Adrenal gland (tissue), 12 donors: Measurements from ENCODE around the gene MRPL44. TPM values are rescaled to one million over a fixed set of nuclear protein-coding genes. Genes with fewer than 3 reads are reported as not detected.

Source experiments
- DNase-seq, 7 donors: peaks; one replicate each; pipeline ENCODE4 v3.0.0-alpha.2; 2019 to 2020
- H3K27ac ChIP-seq, 5 donors: fragments of 200-600 bp; sonication (generic) in 4 of 5; 1 replicate in 3 of 5; 2 replicates in 2 of 5; pipeline versions ENCODE4 v1.5.1 to v1.8.0; 2016 to 2020; ENCODE audit warnings: mild to moderate bottlenecking in 1 of 5
- H3K27me3 ChIP-seq: fragments of 200-600 bp; 2 replicates; pipeline ENCODE4 v1.8.0; 2021
- H3K36me3 ChIP-seq, 2 donors: fragments of 200-600 bp; replicated peaks in 1 of 2; 1 replicate in 1 of 2; 2 replicates in 1 of 2; pipeline versions ENCODE4 v1.5.1 to v1.8.0; 2018 to 2022
- H3K4me1 ChIP-seq, 2 donors: fragments of 200-600 bp; replicated peaks in 1 of 2; 1 replicate in 1 of 2; 2 replicates in 1 of 2; pipeline versions ENCODE4 v1.5.1 to v1.8.0; 2018 to 2021
- H3K4me3 ChIP-seq, 4 donors: fragments of 200-600 bp; sonication (generic) in 3 of 4; one replicate each; pipeline ENCODE4 v1.5.1; 2016 to 2018
- H3K9me3 ChIP-seq, 3 donors: fragments of 200-600 bp; sonication (generic) in 1 of 3; replicated peaks in 1 of 3; 1 replicate in 2 of 3; 2 replicates in 1 of 3; pipeline versions ENCODE4 v1.5.1 to v1.8.0; 2016 to 2021
- POLR2A ChIP-seq, 2 donors: fragments of 450-650 bp; IDR thresholded peaks; one replicate each; pipeline ENCODE4 v1.6.1; 2017; ENCODE audit warnings: antibody characterized with exemption in 2 of 2, mild to moderate bottlenecking in 2 of 2, moderate library complexity in 1 of 2
- WGBS, 4 donors: extraction: QIAGEN DNeasy Blood & Tissue Kit in 2 of 4; methylation state at CpG; one replicate each; pipeline versions ENCODE4 v1.1.5 to v1.1.7; 2013 to 2017; 5-methylcytosine and 5-hydroxymethylcytosine counted together
- intact Hi-C, 2 donors: fragments of 100-400 bp; cut with DNase I; formaldehyde crosslinking; loops; one replicate each; pipeline versions ENCODE4 v1.14.1 to v1.15.0; 2022 to 2023
- polyA plus RNA-seq, 3 donors: library from polyadenylated mRNA; stranded (reverse); fragments of 200-250 nt in 2 of 3; fragments of 350-450 nt in 1 of 3; fragmentation: Illumina TruSeq in 1 of 3; extraction: RNeasy Lipid Tissue Mini Kit (QIAGEN cat#74804) in 1 of 3; gene quantifications; one replicate each; pipeline ENCODE4 v1.2.3, GENCODE V29; 2013 to 2014
- total RNA-seq, 9 donors: library from RNA; depleted of rRNA in 4 of 9; stranded (reverse); fragments of >200 nt in 4 of 9; fragments of 120-200 nt in 1 of 9; fragmentation: NEBNext Ultra II Directional in 1 of 9; extraction: Animal tissue kit (Norgen Biotek cat#: 25700) in 1 of 9; gene quantifications; one replicate each; pipeline versions ENCODE4 v1.1.0 to v1.2.4, GENCODE V29; 2013 to 2023
- TF ChIP-seq, protein P1 (sequence below), 6 experiments: fragments of 450-650 bp in 4 of 6; fragments of 200-600 bp in 2 of 6; sonication (generic) in 1 of 6; IDR thresholded peaks; 1 replicate in 5 of 6; 2 replicates in 1 of 6; pipeline versions ENCODE4 v1.5.1 to v1.8.0; 2016 to 2021; ENCODE audit warnings: antibody characterized with exemption in 6 of 6, mild to moderate bottlenecking in 2 of 6, moderate library complexity in 1 of 6
- donor health status: healthy with polysubstance abuse.
- donor health status: Bipolar disorder and iron deficiency.
- donor health status: DM: yes; HTN: yes; CAD: no.
- donor health status: DM: no; HTN: no; CAD: no.
- donor health status: DM: no; HTN: no; CAD: no.
- donor health status: DM: yes; HTN: yes; CAD: no.

MRPL44 gene
- total and polyA plus RNA-seq, 12 donors, result 11.7 to 99.2 (median 38.0) TPM

DNA sequence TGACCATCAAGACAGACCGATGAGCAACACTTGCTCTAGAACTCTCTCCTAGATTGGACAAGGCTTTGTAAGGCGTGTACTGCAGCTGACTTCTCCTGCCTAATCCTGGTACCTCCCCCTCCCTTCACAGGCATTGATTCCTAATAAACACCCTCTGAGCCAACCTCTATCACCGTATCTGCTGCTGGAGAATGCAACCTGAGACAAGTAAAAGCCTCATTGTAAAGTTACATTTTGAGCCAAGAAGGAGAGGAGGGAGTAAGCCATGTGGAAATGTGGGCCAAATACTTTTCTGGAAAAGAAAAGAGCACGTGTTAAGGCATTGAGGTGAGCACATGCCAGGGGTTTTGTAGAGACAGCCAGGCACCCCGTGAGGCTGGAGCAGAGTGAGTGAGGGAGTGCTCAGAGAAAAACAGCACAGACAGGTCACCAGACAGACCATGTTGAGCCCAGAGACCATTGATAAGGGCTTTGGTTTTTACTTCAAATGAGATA is 9.5 kb upstream of the MRPL44 start:
- intact Hi-C loops, result no loop called here
- 63 to 71% (median 66%) methylated on average over 5 of the region's 5 CpGs for WGBS, 4 donors

DNA sequence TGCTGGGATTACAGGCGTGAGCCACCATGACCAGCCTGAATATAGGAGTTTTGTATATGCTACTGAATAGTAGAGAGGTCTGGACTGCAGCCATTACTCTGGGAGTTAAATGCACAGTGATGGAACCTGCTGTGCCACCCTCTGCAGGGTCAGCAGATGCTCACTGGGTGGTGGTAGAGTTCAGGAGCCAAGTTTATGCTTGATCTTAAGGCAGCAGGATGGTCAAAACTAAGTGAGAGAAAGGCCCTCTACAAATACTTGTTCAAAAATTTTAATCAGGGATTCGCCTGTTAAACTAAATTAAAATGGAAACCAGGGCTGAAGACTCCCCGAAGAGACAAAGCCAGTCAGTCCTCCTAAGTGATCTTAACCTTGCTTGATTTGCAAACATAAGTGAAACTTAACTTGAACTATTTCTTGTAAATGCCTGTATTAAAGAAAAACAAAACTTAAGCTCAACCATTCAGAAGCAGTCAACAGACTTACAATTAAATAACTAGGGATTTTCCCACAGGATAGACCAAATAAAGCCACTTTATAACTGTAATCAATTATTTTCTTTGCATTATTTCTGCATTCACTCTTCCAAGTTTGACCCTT is 7.9 kb upstream of the MRPL44 start:
- H3K9me3 ChIP-seq, result no peaks in the 10 kb centered on the region
- DNase-seq, result no peak
- H3K36me3 ChIP-seq, result no peaks in the 10 kb centered on the region
- intact Hi-C loops, result no loop called here
- H3K27me3 ChIP-seq, result no peaks in the 10 kb centered on the region
- H3K4me1 ChIP-seq, result peaks cover 0 to 9% of the 10 kb centered on the region in 2 donors
- TF ChIP-seq, protein P1, sequence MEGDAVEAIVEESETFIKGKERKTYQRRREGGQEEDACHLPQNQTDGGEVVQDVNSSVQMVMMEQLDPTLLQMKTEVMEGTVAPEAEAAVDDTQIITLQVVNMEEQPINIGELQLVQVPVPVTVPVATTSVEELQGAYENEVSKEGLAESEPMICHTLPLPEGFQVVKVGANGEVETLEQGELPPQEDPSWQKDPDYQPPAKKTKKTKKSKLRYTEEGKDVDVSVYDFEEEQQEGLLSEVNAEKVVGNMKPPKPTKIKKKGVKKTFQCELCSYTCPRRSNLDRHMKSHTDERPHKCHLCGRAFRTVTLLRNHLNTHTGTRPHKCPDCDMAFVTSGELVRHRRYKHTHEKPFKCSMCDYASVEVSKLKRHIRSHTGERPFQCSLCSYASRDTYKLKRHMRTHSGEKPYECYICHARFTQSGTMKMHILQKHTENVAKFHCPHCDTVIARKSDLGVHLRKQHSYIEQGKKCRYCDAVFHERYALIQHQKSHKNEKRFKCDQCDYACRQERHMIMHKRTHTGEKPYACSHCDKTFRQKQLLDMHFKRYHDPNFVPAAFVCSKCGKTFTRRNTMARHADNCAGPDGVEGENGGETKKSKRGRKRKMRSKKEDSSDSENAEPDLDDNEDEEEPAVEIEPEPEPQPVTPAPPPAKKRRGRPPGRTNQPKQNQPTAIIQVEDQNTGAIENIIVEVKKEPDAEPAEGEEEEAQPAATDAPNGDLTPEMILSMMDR (IDR thresholded peaks at IDR 0.05), result no peak
- TF ChIP-seq POLR2A (IDR thresholded peaks at IDR 0.05), result no peak
- 68 to 82% (median 73%) methylated on average over 3 of the region's 3 CpGs for WGBS, 4 donors
- no peak overlapping the region for H3K27ac ChIP-seq
- no peak overlapping the region for H3K4me3 ChIP-seq

More for the DNA sequence above, 9.5 kb upstream of the MRPL44 start:
- no peaks in the 10 kb centered on the region for H3K9me3 ChIP-seq
- DNase-seq, result no peak
- no peak for TF ChIP-seq POLR2A (IDR thresholded peaks at IDR 0.05)
- TF ChIP-seq, protein P1 (IDR thresholded peaks at IDR 0.05), result no peak
- no peak overlapping the region for H3K27ac ChIP-seq
- peaks cover 6 to 17% of the 10 kb centered on the region in 2 donors for H3K4me1 ChIP-seq
- H3K36me3 ChIP-seq, result no peaks in the 10 kb centered on the region
- H3K27me3 ChIP-seq, result no peaks in the 10 kb centered on the region
- H3K4me3 ChIP-seq, result no peak overlapping the region

DNA sequence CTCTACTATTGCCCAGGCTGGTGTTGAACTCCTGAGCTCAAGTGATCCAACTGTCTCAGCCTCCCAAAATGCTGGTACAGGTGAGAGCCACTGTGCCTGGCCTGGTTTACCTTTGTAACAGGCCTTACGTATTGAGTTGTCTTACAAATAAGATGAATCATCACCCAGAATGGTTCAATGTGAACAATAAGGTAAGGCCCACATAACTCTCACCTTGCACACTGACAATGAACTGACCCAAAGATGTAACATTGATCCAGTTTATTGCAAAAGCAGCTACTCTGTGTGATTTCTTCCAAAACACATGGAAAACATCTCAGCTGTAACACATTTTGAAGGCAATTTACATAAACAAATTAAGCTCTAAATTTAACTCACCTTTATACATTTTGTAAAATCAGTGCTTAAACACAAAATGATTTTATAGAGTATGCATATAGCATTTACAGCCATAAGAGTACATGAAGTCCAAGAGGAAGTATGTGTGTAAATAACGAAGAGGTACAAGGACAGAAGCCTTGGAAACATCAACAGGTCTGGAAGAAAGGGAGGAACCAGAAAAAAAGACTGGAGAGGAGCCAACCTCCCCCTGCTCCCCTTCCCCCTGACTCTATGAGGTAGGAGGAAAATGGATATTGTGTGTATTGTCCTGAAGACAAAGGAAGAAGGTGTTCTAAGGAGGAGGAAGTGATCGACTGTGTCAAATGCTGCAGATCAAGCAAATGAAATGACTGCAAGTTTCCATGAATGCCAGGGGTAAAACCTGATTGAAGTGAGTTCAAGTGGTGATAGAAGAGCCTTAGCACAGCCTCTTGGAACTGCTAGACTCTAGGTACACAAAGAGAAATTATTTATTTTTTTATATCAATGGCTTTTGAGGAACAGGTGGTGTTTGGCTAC is 6.6 kb upstream of the MRPL44 start:
- TF ChIP-seq, protein P1 (IDR thresholded peaks at IDR 0.05), result no peak
- TF ChIP-seq POLR2A (IDR thresholded peaks at IDR 0.05), result no peak
- Histone ChIP-seq H3K4me1 (peaks cover 0 to 5% of the 10 kb centered on the region in 2 donors), H3K27me3 (no peaks in the 10 kb centered on the region), H3K27ac (no peak overlapping the region), H3K9me3 (no peaks in the 10 kb centered on the region), H3K4me3 (no peak overlapping the region), H3K36me3 (no peaks in the 10 kb centered on the region)
- WGBS, 4 donors, result 64 to 72% (median 67%) methylated on average over 3 of the region's 3 CpGs
- no peak for DNase-seq
- intact Hi-C loops, result no loop called here

DNA sequence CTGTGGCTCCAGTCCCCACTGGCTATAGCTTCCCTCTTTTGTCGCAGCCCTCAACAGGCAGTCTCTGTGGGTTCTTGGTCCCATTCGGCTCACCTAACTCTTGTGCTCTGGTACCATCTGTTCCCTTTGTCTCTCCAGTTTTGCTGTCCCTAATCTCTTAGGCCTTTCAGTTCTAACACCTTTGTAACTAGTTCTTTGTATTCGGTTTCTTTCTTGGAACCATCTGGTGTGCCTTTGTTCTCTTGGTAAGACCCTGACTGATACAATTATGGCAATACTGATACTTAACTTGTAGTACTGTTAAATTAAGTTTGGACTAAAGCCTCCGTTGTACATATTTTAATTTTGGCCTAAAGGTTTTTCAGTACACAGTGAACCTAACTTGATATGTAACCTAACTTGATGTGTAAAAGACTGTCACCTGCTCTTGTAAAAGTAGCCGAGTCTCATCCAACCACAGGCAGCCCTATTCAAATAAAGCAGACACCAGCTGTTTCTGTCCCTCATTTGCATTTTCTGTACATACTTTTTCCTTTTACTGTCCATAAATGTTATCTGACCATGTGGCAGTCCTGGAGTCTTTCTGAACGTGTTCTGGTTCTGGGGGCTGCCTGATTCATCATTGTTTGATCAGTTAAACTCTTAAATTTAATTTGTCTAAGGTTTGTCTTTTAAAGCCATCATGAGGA is 4.8 kb upstream of the MRPL44 start:
- intact Hi-C loops, result no loop called here

More for the DNA sequence above, 4.8 kb upstream of the MRPL44 start:
- DNase-seq, result no peak
- H3K27ac ChIP-seq, result no peak overlapping the region
- WGBS, 4 donors, result 83 to 90% (median 85%) methylated on average over 6 of the region's 6 CpGs
- H3K27me3 ChIP-seq, result no peaks in the 10 kb centered on the region
- H3K9me3 ChIP-seq, result no peaks in the 10 kb centered on the region
- no peaks in the 10 kb centered on the region for H3K36me3 ChIP-seq
- H3K4me3 ChIP-seq, result no peak overlapping the region
- TF ChIP-seq POLR2A (IDR thresholded peaks at IDR 0.05), result no peak
- TF ChIP-seq, protein P1 (IDR thresholded peaks at IDR 0.05), result no peak
- H3K4me1 ChIP-seq, result peaks cover 5 to 8% of the 10 kb centered on the region in 2 donors
